RWPE1 (cell line): Measurements from ENCODE around the gene CEP97.

Experiments
- CTCF ChIA-PET: fragments of 350-600 bp; sonication (Branson Sonifier 250); formaldehyde crosslinking; extraction: SDS; loops from one replicate; lab custom pipeline; 2021; lab: Yijun Ruan, JAX
- POLR2A ChIA-PET: fragments of 400-600 bp; formaldehyde crosslinking; extraction: SDS; loops from one replicate; lab custom pipeline; 2020; ENCODE audit warnings: antibody characterized with exemption; ENCODE audit not compliant: low non-redundant PET; lab: Yijun Ruan, JAX
- DNase-seq: peaks from one replicate; pipeline ENCODE4 v3.0.0; 2012; ENCODE audit warnings: low spot score
- H3K27ac ChIP-seq: fragments of 450-650 bp; 2 replicates; pipeline ENCODE4 v1.5.1; 2017
- CTCF ChIP-seq: fragments of 450-650 bp; conservative IDR thresholded peaks from 2 replicates; pipeline ENCODE4 v1.5.1; 2017; ENCODE audit warnings: low read depth, mild to moderate bottlenecking

The CEP97 gene

GRCh38 chr3:101817992-101818391, 93.6 kb downstream of the CEP97 start:
- DNase-seq: no peak
- POLR2A ChIA-PET: interaction anchor here (0.8 to 1.5 kb wide), 2 partner anchors 31 to 32 kb away, joined by 3 to 7 read pairs; partner anchors contain the start of gene NFKBIZ

GRCh38 chr3:101819649-101820206, 95.3 kb downstream of the CEP97 start:
- ChIA-PET CTCF (no interaction called here), POLR2A (no interaction called here)
- no peak for TF ChIP-seq CTCF
- DNase-seq: no peak
- H3K27ac ChIP-seq: no peak overlapping the region

More at GRCh38 chr3:101817992-101818391, 93.6 kb downstream of the CEP97 start:
- CTCF ChIA-PET: interaction anchor here (1.0 kb wide), 1 partner anchor 407 kb away, joined by 3 read pairs; no protein-coding TSS in a partner anchor
- no peak overlapping the region for H3K27ac ChIP-seq
- TF ChIP-seq CTCF: no peak
